Measurements from ENCODE around the gene SLC2A5. TPM values are rescaled to one million over a fixed set of nuclear protein-coding genes. Genes with fewer than 3 reads are reported as not detected.
"Not testable (repeated sequence)": the region's sequence is repeated elsewhere in the genome, so short reads cannot be mapped to it uniquely, and the experiment has no call there.

The SLC2A5 gene
- total and polyA plus RNA-seq, 4 donors: 0.31 to 17.5 (median 8.1) TPM

- Histone ChIP-seq H3K36me3 (ENCODE audit: control insufficient read depth in 1 of 2, insufficient read depth in 2 of 2, low read length in 1 of 2) (no peaks in the 10 kb centered on the region), H3K27ac (ENCODE audit: low read depth in 1 of 2, low read length in 2 of 2) (no peak overlapping the region), H3K4me1 (ENCODE audit: control insufficient read depth in 1 of 2, insufficient read depth in 2 of 2, low read length in 2 of 2) (no peaks in the 10 kb centered on the region), H3K4me3 (ENCODE audit: low read length in 2 of 2) (no peak overlapping the region), H3K9me3 (ENCODE audit: control insufficient read depth, low read length) (no peaks in the 10 kb centered on the region), H3K27me3 (ENCODE audit: control insufficient read depth in 1 of 2, insufficient read depth in 2 of 2, low read length in 1 of 2) (no peaks in the 10 kb centered on the region)
- 90% methylated on average over 8 of the region's 8 CpGs for WGBS, 2 donors
- DNase-seq (peak in 1 of 2 donors; percentile 73), ATAC-seq (ENCODE audit: low FRiP score) (no peak)
- intact Hi-C loops (cut with DNase I): no loop called here
Observed at GRCh38 chr1:9010781-9011323, 58.6 kb downstream of the SLC2A5 start.

DNA sequence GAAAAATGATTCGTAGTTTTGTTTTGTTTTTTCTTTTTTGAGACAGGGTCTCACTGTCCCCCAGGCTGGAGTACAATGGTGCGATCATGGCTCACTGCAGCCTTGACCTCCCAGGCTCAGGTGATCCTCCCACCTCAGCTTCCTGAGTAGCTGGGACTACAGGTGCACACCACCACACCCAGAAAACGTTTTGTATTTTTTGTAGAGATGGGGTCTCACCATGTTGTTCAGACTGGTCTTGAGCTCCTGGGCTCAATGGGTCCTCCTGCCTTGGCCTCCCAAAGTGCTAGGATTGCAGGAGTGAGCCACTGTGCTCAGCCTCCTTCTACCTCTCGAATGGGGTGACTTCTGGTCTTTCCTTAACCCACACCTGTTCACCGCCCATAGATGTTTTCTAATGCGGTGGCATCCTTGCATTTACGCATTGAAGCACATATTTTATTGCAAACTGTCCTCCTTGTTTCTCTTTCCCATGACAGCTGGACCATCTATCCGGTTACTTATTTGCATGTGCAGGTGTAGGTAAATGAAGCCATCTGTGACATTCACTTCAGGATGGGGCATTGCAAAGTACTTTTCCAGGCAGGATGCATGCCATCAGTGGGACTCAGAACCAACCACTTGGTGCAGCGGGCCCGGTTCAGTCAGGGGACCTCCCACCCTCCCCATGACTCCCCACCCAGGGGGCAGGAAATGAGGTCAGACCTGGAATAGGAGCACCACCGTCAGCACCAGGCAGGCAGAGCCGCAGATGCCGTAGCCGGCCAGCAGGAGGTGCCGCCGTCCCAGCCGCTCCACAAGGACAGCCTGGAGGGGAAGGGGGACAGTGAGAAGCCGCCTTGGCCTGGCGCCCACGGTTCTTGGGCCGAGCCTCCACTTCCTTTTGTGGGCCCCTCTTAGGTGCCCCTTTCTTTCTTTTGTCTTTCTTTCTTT lies 59.7 kb downstream of the SLC2A5 start:
- no peaks in the 10 kb centered on the region for H3K4me1 ChIP-seq (ENCODE audit: control insufficient read depth in 1 of 2, insufficient read depth in 2 of 2, low read length in 2 of 2)
- 56 to 62% methylated on average over 21 of the region's 21 CpGs for WGBS, 2 donors
- intact Hi-C loops (cut with DNase I): loop anchor here in 1 of 2 donors (2.0 kb wide), 1 partner anchor 91 kb away; no protein-coding TSS in a partner anchor
- H3K27me3 ChIP-seq (ENCODE audit: control insufficient read depth in 1 of 2, insufficient read depth in 2 of 2, low read length in 1 of 2): no peaks in the 10 kb centered on the region
- no peak overlapping the region for H3K27ac ChIP-seq (ENCODE audit: low read depth in 1 of 2, low read length in 2 of 2)
- H3K36me3 ChIP-seq (ENCODE audit: control insufficient read depth in 1 of 2, insufficient read depth in 2 of 2, low read length in 1 of 2): no peaks in the 10 kb centered on the region
- ATAC-seq (ENCODE audit: low FRiP score) (no peak), DNase-seq (no peak)
- H3K4me3 ChIP-seq (ENCODE audit: low read length in 2 of 2): no peak overlapping the region
- H3K9me3 ChIP-seq (ENCODE audit: control insufficient read depth, low read length): no peaks in the 10 kb centered on the region

GRCh38 chr1:9008236-9008635 lies 61.2 kb downstream of the SLC2A5 start:
- Histone ChIP-seq H3K27ac (ENCODE audit: low read depth in 1 of 2, low read length in 2 of 2) (no peak overlapping the region), H3K4me3 (ENCODE audit: low read length in 2 of 2) (no peak overlapping the region), H3K4me1 (ENCODE audit: control insufficient read depth in 1 of 2, insufficient read depth in 2 of 2, low read length in 2 of 2) (no peaks in the 10 kb centered on the region), H3K27me3 (ENCODE audit: control insufficient read depth in 1 of 2, insufficient read depth in 2 of 2, low read length in 1 of 2) (no peaks in the 10 kb centered on the region), H3K36me3 (ENCODE audit: control insufficient read depth in 1 of 2, insufficient read depth in 2 of 2, low read length in 1 of 2) (no peaks in the 10 kb centered on the region), H3K9me3 (ENCODE audit: control insufficient read depth, low read length) (no peaks in the 10 kb centered on the region)
- 66 to 86% methylated on average over 10 of the region's 10 CpGs for WGBS, 2 donors
- DNase-seq: peak in 1 of 2 donors; percentile 37
- no peak for ATAC-seq (ENCODE audit: low FRiP score)
- intact Hi-C loops (cut with DNase I): loop anchor here in 1 of 2 donors (2.0 kb wide), 1 partner anchor 93 kb away; no protein-coding TSS in a partner anchor

- no peak overlapping the region for H3K4me3 ChIP-seq (ENCODE audit: low read length in 2 of 2)
- H3K27me3 ChIP-seq (ENCODE audit: control insufficient read depth in 1 of 2, insufficient read depth in 2 of 2, low read length in 1 of 2): no peaks in the 10 kb centered on the region
- intact Hi-C loops (cut with DNase I): no loop called here
Observed at GRCh38 chr1:9006956-9007615, 62.3 kb downstream of the SLC2A5 start.

DNA sequence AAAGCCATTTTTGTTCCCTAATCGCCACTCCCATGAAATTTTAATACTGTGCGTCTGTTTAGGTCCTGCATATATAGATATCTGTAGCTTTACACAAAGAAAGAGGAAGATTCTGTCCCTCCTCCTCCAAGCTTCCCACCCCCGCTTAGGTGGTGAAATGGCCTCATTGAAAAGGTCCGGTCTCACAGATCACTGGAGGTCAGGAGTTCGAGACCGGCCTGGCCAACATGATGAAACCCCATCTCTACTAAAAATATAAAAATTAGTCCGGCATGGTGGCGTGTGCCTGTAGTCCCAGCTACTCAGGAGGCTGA lies 64.1 kb downstream of the SLC2A5 start:
- no peak overlapping the region for H3K27ac ChIP-seq (ENCODE audit: low read depth in 1 of 2, low read length in 2 of 2)
- intact Hi-C loops (cut with DNase I): no loop called here
- no peaks in the 10 kb centered on the region for H3K4me1 ChIP-seq (ENCODE audit: control insufficient read depth in 1 of 2, insufficient read depth in 2 of 2, low read length in 2 of 2)
- ATAC-seq (ENCODE audit: low FRiP score) (no peak), DNase-seq (peak in 1 of 2 donors; percentile 21)
- H3K9me3 ChIP-seq (ENCODE audit: control insufficient read depth, low read length): no peaks in the 10 kb centered on the region
- no peaks in the 10 kb centered on the region for H3K27me3 ChIP-seq (ENCODE audit: control insufficient read depth in 1 of 2, insufficient read depth in 2 of 2, low read length in 1 of 2)
- H3K4me3 ChIP-seq (ENCODE audit: low read length in 2 of 2): no peak overlapping the region
- WGBS, 2 donors: 71 to 75% methylated on average over 8 of the region's 8 CpGs
- H3K36me3 ChIP-seq (ENCODE audit: control insufficient read depth in 1 of 2, insufficient read depth in 2 of 2, low read length in 1 of 2): no peaks in the 10 kb centered on the region

More at GRCh38 chr1:9006956-9007615, 62.3 kb downstream of the SLC2A5 start:
- Histone ChIP-seq H3K4me1 (ENCODE audit: control insufficient read depth in 1 of 2, insufficient read depth in 2 of 2, low read length in 2 of 2) (no peaks in the 10 kb centered on the region), H3K36me3 (ENCODE audit: control insufficient read depth in 1 of 2, insufficient read depth in 2 of 2, low read length in 1 of 2) (no peaks in the 10 kb centered on the region), H3K27ac (ENCODE audit: low read depth in 1 of 2, low read length in 2 of 2) (no peak overlapping the region), H3K9me3 (ENCODE audit: control insufficient read depth, low read length) (no peaks in the 10 kb centered on the region)
- DNase-seq (no peak), ATAC-seq (ENCODE audit: low FRiP score) (no peak)
- 94 to 97% methylated on average over 19 of the region's 19 CpGs for WGBS, 2 donors

DNA sequence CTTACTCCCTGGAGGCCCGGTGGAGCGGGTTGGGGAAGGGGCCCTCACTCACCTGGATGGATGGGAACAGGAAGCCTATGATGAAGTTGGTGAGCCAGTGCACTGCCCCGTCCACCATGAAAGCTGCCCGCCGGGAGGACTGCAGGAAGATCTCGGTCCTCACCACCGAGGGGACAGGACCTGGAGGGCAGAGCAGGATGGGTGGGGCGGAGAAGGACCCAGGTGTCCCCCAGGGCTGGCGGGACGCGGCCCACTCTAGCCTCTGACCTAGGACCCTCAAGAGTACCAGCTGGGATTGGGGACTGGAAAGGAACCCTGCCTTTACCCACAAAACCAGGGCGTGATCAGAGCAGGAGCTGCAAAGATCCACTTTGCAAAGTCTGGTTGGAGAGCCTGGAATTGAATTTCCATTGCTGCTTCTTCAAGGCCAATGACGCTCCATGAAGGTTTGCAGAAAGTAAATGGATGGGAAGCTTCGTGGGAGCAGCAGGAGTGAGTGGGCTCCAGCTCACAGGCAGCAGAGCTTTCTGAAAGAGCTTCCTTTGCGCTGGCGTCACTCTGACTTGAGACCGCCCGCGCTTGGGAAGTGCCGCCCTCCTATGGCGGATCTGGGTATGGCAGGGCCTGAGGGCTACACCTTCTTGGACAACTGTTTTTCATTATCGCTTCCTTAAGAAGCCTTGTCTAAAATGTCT lies 64.6 kb downstream of the SLC2A5 start:
- H3K27me3 ChIP-seq (ENCODE audit: control insufficient read depth in 1 of 2, insufficient read depth in 2 of 2, low read length in 1 of 2): no peaks in the 10 kb centered on the region
- H3K4me3 ChIP-seq (ENCODE audit: low read length in 2 of 2): no peak overlapping the region
- DNase-seq: peak; percentile 86 to 94
- intact Hi-C loops (cut with DNase I): no loop called here
- ATAC-seq (ENCODE audit: low FRiP score): peak; percentile 86
- no peaks in the 10 kb centered on the region for H3K36me3 ChIP-seq (ENCODE audit: control insufficient read depth in 1 of 2, insufficient read depth in 2 of 2, low read length in 1 of 2)
- 54 to 59% methylated on average over 22 of the region's 22 CpGs for WGBS, 2 donors
- H3K27ac ChIP-seq (ENCODE audit: low read depth in 1 of 2, low read length in 2 of 2): no peak overlapping the region
- H3K4me1 ChIP-seq (ENCODE audit: control insufficient read depth in 1 of 2, insufficient read depth in 2 of 2, low read length in 2 of 2): no peaks in the 10 kb centered on the region
- no peaks in the 10 kb centered on the region for H3K9me3 ChIP-seq (ENCODE audit: control insufficient read depth, low read length)

GRCh38 chr1:9004031-9004699 lies 65.3 kb downstream of the SLC2A5 start:
- no peak for DNase-seq
- H3K27me3 ChIP-seq (ENCODE audit: control insufficient read depth in 1 of 2, insufficient read depth in 2 of 2, low read length in 1 of 2): no peaks in the 10 kb centered on the region
- no peaks in the 10 kb centered on the region for H3K9me3 ChIP-seq (ENCODE audit: control insufficient read depth, low read length)
- no peaks in the 10 kb centered on the region for H3K4me1 ChIP-seq (ENCODE audit: control insufficient read depth in 1 of 2, insufficient read depth in 2 of 2, low read length in 2 of 2)
- H3K36me3 ChIP-seq (ENCODE audit: control insufficient read depth in 1 of 2, insufficient read depth in 2 of 2, low read length in 1 of 2): no peaks in the 10 kb centered on the region
- H3K27ac ChIP-seq (ENCODE audit: low read depth in 1 of 2, low read length in 2 of 2): no peak overlapping the region
- 91 to 93% methylated on average over 11 of the region's 11 CpGs for WGBS, 2 donors
- intact Hi-C loops (cut with DNase I): no loop called here
- ATAC-seq (ENCODE audit: low FRiP score): no peak
- no peak overlapping the region for H3K4me3 ChIP-seq (ENCODE audit: low read length in 2 of 2)

GRCh38 chr1:9002215-9002560 lies 67.2 kb downstream of the SLC2A5 start:
- H3K27me3 ChIP-seq (ENCODE audit: control insufficient read depth in 1 of 2, insufficient read depth in 2 of 2, low read length in 1 of 2); H3K4me1 ChIP-seq (ENCODE audit: control insufficient read depth in 1 of 2, insufficient read depth in 2 of 2, low read length in 2 of 2); H3K36me3 ChIP-seq (ENCODE audit: control insufficient read depth in 1 of 2, insufficient read depth in 2 of 2, low read length in 1 of 2); DNase-seq; ATAC-seq (ENCODE audit: low FRiP score); H3K9me3 ChIP-seq (ENCODE audit: control insufficient read depth, low read length); H3K27ac ChIP-seq (ENCODE audit: low read depth in 1 of 2, low read length in 2 of 2); H3K4me3 ChIP-seq (ENCODE audit: low read length in 2 of 2); intact Hi-C loops (cut with DNase I): not testable (repeated sequence)
- 89 to 92% methylated on average over 11 of the region's 11 CpGs for WGBS, 2 donors

Measured in aorta (tissue), 5 donors.